ENCODE measurements around the gene SLC6A12. TPM values are rescaled to one million over a fixed set of nuclear protein-coding genes. Genes with fewer than 3 reads are reported as not detected.
"Not testable (repeated sequence)": the region's sequence is repeated elsewhere in the genome, so short reads cannot be mapped to it uniquely, and the experiment has no call there.

SLC6A12 gene
- total RNA-seq, 2 experiments from 2014 or later: not detected

DNA sequence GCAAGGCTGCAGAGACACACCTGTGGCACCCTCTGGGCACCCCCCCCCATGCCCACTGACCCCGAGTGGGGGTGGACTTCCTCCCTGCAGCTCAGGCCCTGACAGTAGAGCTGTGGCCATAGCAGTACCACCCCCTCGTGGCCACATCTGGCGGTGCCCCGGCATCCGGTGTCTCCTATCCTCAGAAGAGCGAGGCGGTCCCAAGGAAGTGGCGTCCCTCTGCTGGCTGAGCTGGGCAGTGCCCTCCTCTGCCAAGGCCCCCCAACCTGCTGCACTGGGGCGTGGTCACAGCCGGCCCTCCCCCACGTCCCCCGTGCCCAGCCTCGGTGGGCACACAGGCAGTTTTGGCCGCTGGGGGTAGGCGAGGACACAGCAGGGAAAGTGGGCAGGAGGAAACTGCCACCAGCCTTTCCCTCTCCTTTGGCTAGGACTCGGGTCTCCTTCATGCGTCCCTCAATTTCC is 6.0 kb upstream of the SLC6A12 start:
- Mint-ChIP-seq H3K27ac (no peak overlapping the region), H3K4me1 (no peaks in the 10 kb centered on the region), H3K9me3 (no peaks in the 10 kb centered on the region), H3K4me3 (no peak overlapping the region), H3K36me3 (ENCODE audit: low read depth) (no peaks in the 10 kb centered on the region), H3K27me3 (peaks cover 4% of the 10 kb centered on the region)
- CTCF ChIA-PET: interaction anchor here (0.7 to 1.8 kb wide), 7 partner anchors 8 to 52 kb away, joined by 3 to 6 read pairs (median 4); no protein-coding TSS in a partner anchor
- peak; percentile 79 for DNase-seq
- POLR2A ChIA-PET: no interaction called here

DNA sequence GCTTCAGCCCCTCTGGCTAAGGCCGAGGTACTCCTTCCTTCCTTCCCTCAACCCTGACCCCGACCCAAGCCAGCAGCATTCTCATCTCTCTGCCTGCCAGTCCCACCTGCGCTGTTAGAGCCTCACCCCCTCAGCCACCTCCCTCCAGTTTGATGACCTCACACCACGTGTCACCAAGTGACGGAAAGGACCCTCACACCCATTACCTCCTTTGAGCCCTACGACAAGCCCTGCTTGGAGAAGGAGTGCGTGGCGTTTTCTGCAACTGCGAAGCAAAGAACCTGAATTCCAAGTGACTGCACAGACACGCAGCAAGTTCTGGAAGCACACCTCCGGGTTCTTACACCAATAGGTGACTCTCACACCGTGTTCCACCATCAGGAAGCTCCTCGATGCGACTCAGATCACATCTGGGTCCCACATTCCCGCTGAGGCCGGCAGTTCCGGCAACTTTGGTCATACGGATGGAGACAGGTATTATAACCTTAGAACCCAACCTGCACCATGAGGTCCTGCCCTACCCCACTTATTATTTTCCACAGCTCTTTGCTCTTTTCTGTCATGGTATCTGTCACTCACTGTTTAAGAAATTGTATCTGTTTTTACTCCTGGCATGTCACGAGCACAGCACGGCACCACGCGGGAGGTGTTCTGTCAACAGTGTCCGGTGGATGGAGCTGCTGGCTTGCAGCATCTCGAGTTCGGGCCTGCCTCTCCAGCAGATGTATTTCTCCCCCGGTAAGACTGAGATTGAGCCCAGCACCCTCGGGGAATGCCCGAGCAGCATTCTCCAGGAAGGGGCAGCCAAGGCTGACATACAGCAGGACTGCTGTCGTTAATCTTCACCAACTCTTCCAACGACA is 5.0 kb upstream of the SLC6A12 start:
- ChIA-PET POLR2A (no interaction called here), CTCF (interaction anchor here (0.7 to 1.8 kb wide), 6 partner anchors 7 to 51 kb away, joined by 3 to 6 read pairs (median 4); no protein-coding TSS in a partner anchor)
- no peaks in the 10 kb centered on the region for H3K9me3 Mint-ChIP-seq
- DNase-seq: no peak
- peaks cover 4% of the 10 kb centered on the region for H3K27me3 Mint-ChIP-seq
- no peaks in the 10 kb centered on the region for H3K36me3 Mint-ChIP-seq (ENCODE audit: low read depth)
- no peak overlapping the region for H3K4me3 Mint-ChIP-seq
- H3K27ac Mint-ChIP-seq: no peak overlapping the region
- H3K4me1 Mint-ChIP-seq: no peaks in the 10 kb centered on the region

DNA sequence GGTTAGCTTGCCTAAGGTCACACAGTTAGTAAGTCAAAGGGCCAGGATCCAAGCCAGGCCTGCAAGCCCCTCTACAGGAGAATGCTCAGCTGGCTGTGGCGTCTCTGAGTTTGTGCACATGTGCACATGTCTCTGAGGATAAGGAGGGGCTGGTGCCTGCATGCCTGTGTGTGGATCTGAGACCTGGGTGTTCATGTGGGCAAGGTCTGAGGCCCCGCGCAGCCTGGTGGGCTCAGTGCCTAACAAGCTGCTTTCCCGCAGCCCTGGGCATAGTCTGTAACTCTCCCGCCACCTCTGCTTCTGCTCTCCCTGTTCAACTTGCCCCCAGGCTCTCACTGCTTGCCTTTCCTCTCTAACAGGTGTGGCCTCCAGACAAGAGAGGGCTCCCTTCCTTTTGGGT is 4.3 kb upstream of the SLC6A12 start:
- Mint-ChIP-seq H3K4me1 (no peaks in the 10 kb centered on the region), H3K27me3 (peaks cover 6% of the 10 kb centered on the region), H3K4me3 (no peak overlapping the region), H3K36me3 (ENCODE audit: low read depth) (no peaks in the 10 kb centered on the region), H3K9me3 (no peaks in the 10 kb centered on the region), H3K27ac (no peak overlapping the region)
- CTCF ChIA-PET: no interaction called here
- POLR2A ChIA-PET: no interaction called here
- no peak for DNase-seq

DNA sequence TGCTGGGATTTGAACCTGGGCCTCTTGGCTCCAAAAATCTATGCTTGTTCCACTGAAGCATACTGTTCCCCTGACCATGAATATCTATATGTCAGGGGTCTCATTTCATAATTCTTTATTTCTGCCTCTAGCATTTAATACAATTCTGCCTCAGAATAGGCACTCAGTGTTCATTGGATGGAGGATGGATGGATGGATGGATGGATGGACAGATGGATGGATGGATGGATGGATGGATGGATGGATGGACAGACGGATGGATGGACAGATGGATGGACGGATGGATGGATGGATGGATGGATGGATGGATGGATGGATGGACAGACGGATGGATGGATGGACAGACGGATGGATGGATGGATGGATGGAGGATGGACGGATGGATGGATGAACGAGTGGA is 3.1 kb upstream of the SLC6A12 start:
- H3K4me3 Mint-ChIP-seq; H3K36me3 Mint-ChIP-seq (ENCODE audit: low read depth); CTCF ChIA-PET; H3K27ac Mint-ChIP-seq; H3K4me1 Mint-ChIP-seq; H3K9me3 Mint-ChIP-seq; DNase-seq; H3K27me3 Mint-ChIP-seq: not testable (repeated sequence)
- POLR2A ChIA-PET: interaction anchor here (0.6 kb wide), 1 partner anchor 101 kb away, joined by 3 read pairs; no protein-coding TSS in a partner anchor

DNA sequence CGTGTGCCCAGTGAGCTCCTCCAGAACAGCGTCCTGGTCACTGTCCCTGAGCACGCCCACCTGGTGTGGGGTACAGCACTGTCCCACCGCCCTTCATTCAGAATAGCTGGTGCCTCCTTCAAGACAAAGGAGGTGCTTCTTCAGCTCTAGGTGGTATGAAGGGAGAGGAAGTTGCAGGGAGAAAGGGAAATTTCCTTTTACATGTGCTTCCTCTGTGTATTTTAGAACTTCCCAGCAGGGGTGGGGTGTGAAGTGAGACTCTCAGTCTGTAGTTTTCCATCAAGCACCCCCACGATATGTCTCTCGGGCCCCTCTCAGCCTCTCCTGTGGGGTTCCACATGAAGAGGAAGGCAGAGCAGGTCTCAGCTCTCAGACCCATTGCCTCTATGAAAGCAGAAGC is 1.2 kb upstream of the SLC6A12 start:
- Mint-ChIP-seq H3K9me3 (no peaks in the 10 kb centered on the region), H3K27me3 (peaks cover 21% of the 10 kb centered on the region), H3K36me3 (ENCODE audit: low read depth) (no peaks in the 10 kb centered on the region), H3K27ac (no peak overlapping the region), H3K4me1 (peaks cover 3% of the 10 kb centered on the region), H3K4me3 (no peak overlapping the region)
- ChIA-PET POLR2A (no interaction called here), CTCF (interaction anchor here (1.2 kb wide), 1 partner anchor 29 kb away, joined by 3 read pairs; no protein-coding TSS in a partner anchor)
- no peak for DNase-seq

DNA sequence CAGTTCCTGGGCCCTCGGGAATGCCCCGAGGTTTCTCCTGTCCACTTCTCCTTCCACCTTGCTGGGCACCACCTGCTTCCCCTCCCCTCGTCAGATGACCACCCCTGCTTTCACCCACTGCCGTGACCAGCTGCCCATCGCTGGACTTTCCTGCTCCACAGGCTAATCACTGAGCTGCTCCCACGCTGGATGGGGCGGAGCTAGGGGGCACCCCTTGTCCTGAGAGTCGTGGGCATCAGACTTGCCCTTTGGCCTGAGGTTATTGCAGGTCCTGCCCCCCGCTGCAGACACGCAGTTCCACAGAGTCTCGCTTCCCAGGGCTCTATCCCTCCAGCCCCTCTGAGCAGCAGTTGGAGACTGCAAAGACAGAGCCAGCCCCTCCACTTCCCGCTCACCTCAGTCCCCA is 427 bp downstream of the SLC6A12 start:
- H3K4me1 Mint-ChIP-seq: peaks cover 3% of the 10 kb centered on the region
- H3K27me3 Mint-ChIP-seq: peaks cover 21% of the 10 kb centered on the region
- no peaks in the 10 kb centered on the region for H3K36me3 Mint-ChIP-seq (ENCODE audit: low read depth)
- no peaks in the 10 kb centered on the region for H3K9me3 Mint-ChIP-seq
- ChIA-PET CTCF (interaction anchor here (2.2 kb wide), 1 partner anchor 9 kb away, joined by 6 read pairs; no protein-coding TSS in a partner anchor), POLR2A (no interaction called here)
- no peak overlapping the region for H3K27ac Mint-ChIP-seq
- DNase-seq: no peak
- H3K4me3 Mint-ChIP-seq: no peak overlapping the region

DNA sequence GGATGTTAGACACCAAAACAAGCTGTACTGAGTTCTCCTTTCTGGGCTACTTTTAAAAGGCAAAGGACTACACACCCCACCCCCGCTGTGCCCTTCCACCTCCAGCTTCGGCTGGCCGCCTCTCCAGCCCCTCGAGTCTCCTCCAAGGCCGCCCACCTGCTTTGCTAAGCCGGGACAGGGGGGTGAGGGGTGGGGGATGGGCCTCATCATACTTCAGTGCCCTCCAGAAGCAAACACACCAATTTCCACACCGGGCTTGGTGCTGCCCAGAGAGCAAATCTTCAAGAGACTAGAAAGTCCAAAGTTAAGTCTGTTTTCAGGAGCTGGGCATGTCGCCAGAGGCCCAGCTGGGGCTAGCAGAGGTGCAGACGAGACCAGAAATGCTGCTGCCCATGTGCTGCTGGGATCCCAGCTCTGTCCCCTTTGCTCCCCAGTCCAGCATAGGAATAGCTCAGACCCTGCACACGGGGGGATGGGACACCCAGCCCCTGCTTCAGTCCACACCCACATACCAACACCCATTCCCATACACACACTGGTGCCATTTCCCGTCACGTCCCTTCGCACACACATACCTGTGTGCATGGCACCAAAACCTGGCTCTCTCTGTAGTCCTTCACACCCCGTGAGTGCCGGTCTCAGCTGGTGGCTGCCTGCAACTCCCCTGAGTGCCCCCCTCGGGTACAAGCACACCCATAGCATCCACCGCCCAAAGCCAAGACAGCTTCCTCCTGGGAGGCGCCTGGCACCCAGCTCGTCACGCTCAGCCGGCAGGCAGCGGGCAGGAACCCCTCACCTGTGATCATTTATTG is 1.0 kb downstream of the SLC6A12 start:
- Mint-ChIP-seq H3K27me3 (peaks cover 21% of the 10 kb centered on the region), H3K4me3 (no peak overlapping the region)
- CTCF ChIA-PET: interaction anchor here (2.2 kb wide), 1 partner anchor 10 kb away, joined by 6 read pairs; no protein-coding TSS in a partner anchor

DNA sequence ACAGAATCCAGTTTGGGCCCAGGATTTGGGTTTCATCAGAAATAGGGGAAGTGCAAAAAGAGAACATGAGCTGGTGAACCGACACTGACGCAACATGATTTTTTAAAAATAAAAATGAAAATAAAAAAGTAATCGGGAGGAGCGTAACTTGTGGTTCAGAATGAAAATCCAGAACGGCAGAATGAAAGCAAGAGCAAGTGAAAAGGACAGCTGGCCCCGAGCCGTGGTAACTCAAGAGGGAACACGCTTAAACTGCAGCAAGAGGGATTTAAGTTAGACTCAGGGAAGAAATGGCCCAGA is 1.6 kb downstream of the SLC6A12 start:
- H3K27me3 Mint-ChIP-seq: peaks cover 21% of the 10 kb centered on the region

More for the DNA sequence above, 1.0 kb downstream of the SLC6A12 start:
- H3K27ac Mint-ChIP-seq: no peak overlapping the region
- no peak for DNase-seq
- POLR2A ChIA-PET: no interaction called here
- peaks cover 3% of the 10 kb centered on the region for H3K4me1 Mint-ChIP-seq
- no peaks in the 10 kb centered on the region for H3K9me3 Mint-ChIP-seq
- H3K36me3 Mint-ChIP-seq (ENCODE audit: low read depth): no peaks in the 10 kb centered on the region

DNA sequence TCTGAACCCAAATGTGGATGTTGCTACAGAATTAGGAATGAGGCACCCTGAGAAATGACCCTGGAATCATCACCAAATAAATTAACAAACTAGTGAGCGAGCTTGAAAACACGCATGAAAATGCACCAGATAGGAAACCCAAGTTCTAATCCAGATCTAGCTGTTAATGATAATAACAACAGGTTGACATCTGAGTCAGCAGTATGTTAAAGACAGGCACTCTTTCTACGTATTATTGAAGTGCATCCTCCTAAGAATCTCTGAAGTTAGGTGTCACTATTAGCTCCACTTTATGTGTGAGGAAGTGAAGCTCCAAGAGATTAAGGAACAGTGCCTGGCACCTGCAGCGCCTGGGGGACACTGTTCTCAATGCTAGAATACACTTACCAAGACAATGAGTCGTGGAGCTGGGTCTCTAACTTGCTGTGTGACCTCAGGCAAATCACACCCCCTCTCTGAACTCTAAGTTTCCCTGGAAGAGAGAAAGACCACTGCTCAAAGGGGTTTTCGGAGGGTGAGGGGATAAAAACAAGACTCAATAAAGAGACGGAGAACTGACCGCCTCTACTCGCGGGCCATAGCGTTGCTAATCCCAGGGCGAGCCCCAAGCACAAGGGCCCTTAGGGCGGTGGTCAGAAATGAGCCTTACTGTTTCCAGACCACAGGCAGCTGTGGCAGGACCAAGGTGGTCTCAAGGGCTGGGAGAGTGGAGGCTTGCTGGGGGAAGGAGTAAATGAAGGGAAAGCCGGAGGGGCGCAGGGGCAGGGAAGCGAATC is 2.1 kb downstream of the SLC6A12 start:
- Mint-ChIP-seq H3K27me3 (peaks cover 21% of the 10 kb centered on the region), H3K27ac (no peak overlapping the region), H3K36me3 (ENCODE audit: low read depth) (no peaks in the 10 kb centered on the region), H3K4me3 (no peak overlapping the region), H3K4me1 (peaks cover 3% of the 10 kb centered on the region), H3K9me3 (no peaks in the 10 kb centered on the region)
- ChIA-PET POLR2A (no interaction called here), CTCF (interaction anchor here (0.9 to 2.2 kb wide), 2 partner anchors 8 to 11 kb away, joined by 3 to 6 read pairs; no protein-coding TSS in a partner anchor)
- no peak for DNase-seq

More for the DNA sequence above, 1.6 kb downstream of the SLC6A12 start:
- Mint-ChIP-seq H3K27ac (no peak overlapping the region), H3K4me3 (no peak overlapping the region), H3K9me3 (no peaks in the 10 kb centered on the region), H3K36me3 (ENCODE audit: low read depth) (no peaks in the 10 kb centered on the region), H3K4me1 (peaks cover 3% of the 10 kb centered on the region)
- POLR2A ChIA-PET: no interaction called here
- no peak for DNase-seq
- CTCF ChIA-PET: interaction anchor here (2.2 kb wide), 1 partner anchor 10 kb away, joined by 6 read pairs; no protein-coding TSS in a partner anchor

DNA sequence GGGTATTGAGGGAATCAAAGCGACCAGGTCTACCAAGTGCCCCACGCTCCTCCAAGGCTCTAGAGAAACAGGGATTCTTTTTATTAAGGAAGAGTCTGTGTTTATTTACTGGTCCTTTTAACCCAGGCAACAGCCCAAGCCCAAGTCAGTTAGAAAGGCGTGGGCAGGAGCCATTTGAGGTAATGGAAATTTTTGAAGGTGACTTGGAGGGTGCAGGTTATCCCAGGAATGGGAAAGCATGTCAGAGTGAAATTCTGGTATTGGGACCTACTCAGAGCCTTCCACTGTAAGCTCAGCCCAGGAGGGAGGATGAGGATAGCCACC is 2.9 kb downstream of the SLC6A12 start:
- Mint-ChIP-seq H3K36me3 (ENCODE audit: low read depth) (no peaks in the 10 kb centered on the region), H3K27ac (no peak overlapping the region)
- CTCF ChIA-PET: interaction anchor here (0.9 kb wide), 1 partner anchor 9 kb away, joined by 3 read pairs; no protein-coding TSS in a partner anchor

DNA sequence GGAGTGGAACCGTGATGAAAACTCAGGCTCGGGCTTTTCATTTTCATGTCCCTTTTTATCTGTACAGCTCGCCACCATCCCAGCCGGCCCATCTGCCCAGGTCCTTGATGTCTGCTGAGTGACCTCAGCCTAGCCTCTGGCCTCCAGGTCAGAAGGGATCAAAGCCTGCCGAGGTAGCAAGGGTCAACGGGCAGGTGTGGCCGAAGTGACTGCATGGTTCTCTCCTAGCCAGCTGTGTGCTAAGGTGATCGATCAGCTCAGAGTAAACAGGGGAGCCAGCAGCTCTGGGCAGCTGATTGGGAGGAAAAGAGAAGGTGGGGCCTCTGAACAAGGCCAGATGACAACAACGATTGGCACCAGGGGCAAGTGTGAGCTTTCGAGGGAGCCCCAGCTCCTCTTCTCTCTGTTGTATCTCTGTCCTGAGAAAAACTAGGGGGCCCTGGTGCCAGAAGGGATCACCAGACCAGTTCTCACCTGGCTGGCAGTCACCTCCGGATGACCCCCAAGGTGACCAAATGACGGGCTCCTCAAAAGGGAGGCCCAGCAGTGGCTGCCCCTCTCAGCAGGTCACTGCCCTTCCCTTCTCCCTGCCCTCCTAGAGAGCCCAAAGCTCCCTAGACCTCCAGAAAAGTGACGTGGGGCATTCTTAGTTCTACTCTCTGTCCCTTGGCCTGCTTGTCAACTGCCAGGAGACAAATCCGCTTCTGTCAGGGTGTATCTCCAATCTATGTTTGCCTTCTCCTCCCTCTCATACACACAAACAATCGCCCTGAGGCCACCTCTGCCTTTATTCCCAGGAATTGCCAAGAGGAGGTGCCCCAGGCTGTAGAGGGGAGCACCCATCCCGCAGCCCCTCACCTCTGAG is 3.4 kb downstream of the SLC6A12 start:
- Mint-ChIP-seq H3K4me3 (no peak overlapping the region), H3K9me3 (no peaks in the 10 kb centered on the region), H3K27me3 (peaks cover 26% of the 10 kb centered on the region), H3K36me3 (ENCODE audit: low read depth) (no peaks in the 10 kb centered on the region), H3K27ac (no peak overlapping the region), H3K4me1 (peaks cover 3% of the 10 kb centered on the region)
- no peak for DNase-seq
- POLR2A ChIA-PET: no interaction called here
- CTCF ChIA-PET: no interaction called here

More for the DNA sequence above, 2.9 kb downstream of the SLC6A12 start:
- no peak for DNase-seq
- POLR2A ChIA-PET: no interaction called here
- peaks cover 3% of the 10 kb centered on the region for H3K4me1 Mint-ChIP-seq
- peaks cover 24% of the 10 kb centered on the region for H3K27me3 Mint-ChIP-seq
- H3K4me3 Mint-ChIP-seq: no peak overlapping the region
- no peaks in the 10 kb centered on the region for H3K9me3 Mint-ChIP-seq

DNA sequence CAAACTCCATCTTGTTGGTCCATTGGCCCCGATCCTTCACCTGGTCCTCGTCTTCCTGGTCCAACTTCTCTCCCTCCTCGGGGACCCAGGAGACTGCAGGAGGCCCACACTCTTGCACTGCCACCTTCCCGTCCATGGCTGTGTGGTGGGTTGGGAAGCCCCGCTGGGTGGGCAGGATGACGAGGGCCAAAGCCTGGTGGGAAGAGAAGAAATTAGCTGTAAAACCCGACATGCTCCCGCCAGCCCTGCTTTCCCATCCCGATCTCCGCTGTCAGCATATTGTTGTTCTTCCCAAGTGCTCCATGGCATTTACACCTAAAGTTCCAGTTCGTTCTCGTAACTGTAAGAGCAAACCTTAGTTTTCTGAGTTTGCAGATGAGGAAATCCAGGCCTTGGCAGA is 4.1 kb downstream of the SLC6A12 start:
- no peak for DNase-seq
- no peaks in the 10 kb centered on the region for H3K9me3 Mint-ChIP-seq
- peaks cover 27% of the 10 kb centered on the region for H3K27me3 Mint-ChIP-seq
- no peaks in the 10 kb centered on the region for H3K36me3 Mint-ChIP-seq (ENCODE audit: low read depth)
- H3K27ac Mint-ChIP-seq: no peak overlapping the region
- H3K4me3 Mint-ChIP-seq: no peak overlapping the region
- peaks cover 3% of the 10 kb centered on the region for H3K4me1 Mint-ChIP-seq
- POLR2A ChIA-PET: no interaction called here
- CTCF ChIA-PET: no interaction called here

All from activated CD4-positive, alpha-beta memory T cell treated with anti-CD3 and anti-CD28 coated beads, Interleukin-2, amount 10 ng/mL, durations not matched to agents 7 days and 5 days (primary cell).